H9 (cell line): ENCODE results near the gene CCDC122. TPM values are rescaled to one million over a fixed set of nuclear protein-coding genes. Genes with fewer than 3 reads are reported as not detected.

Experiments used
- DNase-seq: peaks from one replicate; pipeline ENCODE4 v3.0.0-alpha.2; 2017
- H2AFZ ChIP-seq: one replicate; pipeline ENCODE4 v1.6.1; 2013; ENCODE audit warnings: mild to moderate bottlenecking, low read length, control low read depth, moderate library complexity
- H2AK5ac ChIP-seq: 2 replicates; pipeline ENCODE4 v1.6.1; 2013; ENCODE audit warnings: low read length, control low read depth, mixed read lengths; ENCODE audit not compliant: insufficient read length
- H2BK120ac ChIP-seq: one replicate; pipeline ENCODE4 v1.6.1; 2013; ENCODE audit warnings: low read depth, mild to moderate bottlenecking, low read length, control low read depth, inconsistent platforms; ENCODE audit not compliant: poor library complexity, severe bottlenecking
- H2BK12ac ChIP-seq: 2 replicates; pipeline ENCODE4 v1.6.1; 2013; ENCODE audit warnings: low read length, control low read depth, mixed read lengths, low read depth; ENCODE audit not compliant: insufficient read length
- H2BK15ac ChIP-seq: 2 replicates; pipeline ENCODE4 v1.6.1; 2013; ENCODE audit warnings: low read depth, low read length, control low read depth
- H2BK20ac ChIP-seq: one replicate; pipeline ENCODE4 v1.6.1; 2013; ENCODE audit warnings: low read depth, mild to moderate bottlenecking, low read length, control low read depth, inconsistent platforms; ENCODE audit not compliant: poor library complexity, severe bottlenecking
- H2BK5ac ChIP-seq: 2 replicates; pipeline ENCODE4 v1.6.1; 2013; ENCODE audit warnings: low read length, control low read depth, mixed read lengths; ENCODE audit not compliant: insufficient read length
- H3K14ac ChIP-seq: 2 replicates; pipeline ENCODE4 v1.6.1; 2013; ENCODE audit warnings: low read length, control low read depth; ENCODE audit not compliant: insufficient read depth
- H3K18ac ChIP-seq: 2 replicates; pipeline ENCODE4 v1.6.1; 2013; ENCODE audit warnings: low read depth, mild to moderate bottlenecking, mixed read lengths, low read length, control low read depth; ENCODE audit not compliant: insufficient read length
- H3K23ac ChIP-seq: 2 replicates; pipeline ENCODE4 v1.6.1; 2013; ENCODE audit warnings: low read length, control low read depth, mixed read lengths, low read depth; ENCODE audit not compliant: insufficient read length
- H3K23me2 ChIP-seq: 2 replicates; pipeline ENCODE4 v1.6.1; 2013; ENCODE audit warnings: low read depth, mild to moderate bottlenecking, mixed read lengths, low read length, control low read depth; ENCODE audit not compliant: insufficient read length, poor library complexity, severe bottlenecking
- H3K27ac ChIP-seq: 2 replicates; pipeline ENCODE4 v1.5.1; 2013; ENCODE audit warnings: low read length, control low read depth, mixed read lengths, low read depth; ENCODE audit not compliant: insufficient read length
- H3K27me3 ChIP-seq: 2 replicates; pipeline ENCODE4 v1.6.1; 2013; ENCODE audit warnings: low read length, control low read depth, inconsistent platforms; ENCODE audit not compliant: insufficient read depth
- H3K4ac ChIP-seq: 2 replicates; pipeline ENCODE4 v1.6.1; 2013; ENCODE audit warnings: low read depth, mild to moderate bottlenecking, control low read depth, inconsistent platforms, low read length, moderate library complexity
- H3K4me1 ChIP-seq: 2 replicates; pipeline ENCODE4 v1.6.1; 2013; ENCODE audit warnings: low read length, control low read depth, inconsistent platforms; ENCODE audit not compliant: insufficient read depth
- H3K4me2 ChIP-seq: 2 replicates; pipeline ENCODE4 v1.6.1; 2013; ENCODE audit warnings: low read length, control low read depth, mixed read lengths; ENCODE audit not compliant: insufficient read length, insufficient read depth
- H3K56ac ChIP-seq: 2 replicates; pipeline ENCODE4 v1.6.1; 2013; ENCODE audit warnings: low read depth, mild to moderate bottlenecking, mixed read lengths, low read length, control low read depth; ENCODE audit not compliant: insufficient read length
- H3K79me1 ChIP-seq: 2 replicates; pipeline ENCODE4 v1.6.1; 2013; ENCODE audit warnings: low read depth, mild to moderate bottlenecking, moderate library complexity, low read length, control low read depth, inconsistent platforms; ENCODE audit not compliant: insufficient read depth, poor library complexity, severe bottlenecking
- H3K79me2 ChIP-seq: 2 replicates; pipeline ENCODE4 v1.6.1; 2013; ENCODE audit warnings: low read length, control low read depth, inconsistent platforms; ENCODE audit not compliant: insufficient read depth
- H3K9ac ChIP-seq: 2 replicates; pipeline ENCODE4 v1.6.1; 2013; ENCODE audit warnings: low read length, control low read depth, mixed read lengths; ENCODE audit not compliant: insufficient read length; ENCODE audit errors: extremely low read depth
- H3K9me3 ChIP-seq: one replicate; pipeline ENCODE4 v1.6.1; 2013; ENCODE audit warnings: low read depth, low read length, inconsistent platforms; ENCODE audit not compliant: control insufficient read depth
- H3T11ph ChIP-seq: one replicate; pipeline ENCODE4 v1.6.1; 2013; ENCODE audit warnings: mild to moderate bottlenecking, low read length, control low read depth, inconsistent platforms
- H4K20me1 ChIP-seq: one replicate; pipeline ENCODE4 v1.6.1; 2013; ENCODE audit not compliant: control insufficient read depth, insufficient read length, insufficient read depth
- H4K5ac ChIP-seq: 2 replicates; pipeline ENCODE4 v1.6.1; 2013; ENCODE audit warnings: low read depth, mild to moderate bottlenecking, mixed read lengths, low read length, control low read depth; ENCODE audit not compliant: insufficient read length
- H4K8ac ChIP-seq: replicated peaks from 2 replicates; pipeline ENCODE4 v1.6.1; 2013; ENCODE audit warnings: low read length, control low read depth, mixed read lengths, low read depth; ENCODE audit not compliant: insufficient read length
- H4K91ac ChIP-seq: 2 replicates; pipeline ENCODE4 v1.6.1; 2013; ENCODE audit warnings: low read depth, mild to moderate bottlenecking, moderate library complexity, mixed read lengths, low read length, control low read depth; ENCODE audit not compliant: insufficient read length
- H3K27ac Mint-ChIP-seq, 3 experiments: 2 replicates in 2 of 3; 3 replicates in 1 of 3; pipeline ENCODE4 v1.8.0; 2020 to 2021; ENCODE audit warnings: mixed read lengths in 3 of 3, mild to moderate bottlenecking in 1 of 3, moderate library complexity in 1 of 3
- H3K27me3 Mint-ChIP-seq: 2 replicates; pipeline ENCODE4 v1.8.0; 2021; ENCODE audit warnings: low read depth, mild to moderate bottlenecking, moderate library complexity, mixed read lengths
- H3K36me3 Mint-ChIP-seq, 3 experiments: 2 replicates in 2 of 3; 3 replicates in 1 of 3; pipeline ENCODE4 v1.8.0; 2020 to 2021; ENCODE audit warnings: low read depth in 3 of 3, mixed read lengths in 3 of 3; ENCODE audit not compliant: insufficient read depth in 1 of 3
- H3K4me1 Mint-ChIP-seq, 2 experiments: 2 replicates each; pipeline ENCODE4 v1.8.0; 2020; ENCODE audit warnings: mixed read lengths in 2 of 2
- H3K4me3 Mint-ChIP-seq, 2 experiments: 2 replicates in 1 of 2; 3 replicates in 1 of 2; pipeline ENCODE4 v1.8.0; 2020 to 2021; ENCODE audit warnings: mild to moderate bottlenecking in 2 of 2, mixed read lengths in 2 of 2, moderate library complexity in 1 of 2
- H3K9me3 Mint-ChIP-seq, 2 experiments: 2 replicates in 1 of 2; 3 replicates in 1 of 2; pipeline ENCODE4 v1.8.0; 2020; ENCODE audit warnings: mild to moderate bottlenecking in 2 of 2, mixed read lengths in 2 of 2, moderate library complexity in 1 of 2
- WGBS: extraction: QIAGEN DNeasy Blood & Tissue Kit; methylation state at CpG from one replicate; pipeline ENCODE4 v1.1.7; 2013; ENCODE audit warnings: missing lambda C conversion rate, low lambda C conversion rate, mixed read lengths; ENCODE audit not compliant: insufficient read length; ENCODE audit errors: extremely low coverage; 5-methylcytosine and 5-hydroxymethylcytosine counted together
- total RNA-seq: library from RNA; stranded (reverse); gene quantifications from 2 replicates; pipeline ENCODE4 v1.2.1, GENCODE V29; 2021
- TF ChIP-seq, protein P1 (sequence below): fragments of 200-600 bp; sonication (generic); conservative IDR thresholded peaks from 3 replicates; pipeline ENCODE4 v1.8.0; 2021; ENCODE audit warnings: antibody characterized with exemption, mild to moderate bottlenecking

Gene CCDC122
- total RNA-seq, 1 experiment from 2014 or later: 5.6 TPM

DNA sequence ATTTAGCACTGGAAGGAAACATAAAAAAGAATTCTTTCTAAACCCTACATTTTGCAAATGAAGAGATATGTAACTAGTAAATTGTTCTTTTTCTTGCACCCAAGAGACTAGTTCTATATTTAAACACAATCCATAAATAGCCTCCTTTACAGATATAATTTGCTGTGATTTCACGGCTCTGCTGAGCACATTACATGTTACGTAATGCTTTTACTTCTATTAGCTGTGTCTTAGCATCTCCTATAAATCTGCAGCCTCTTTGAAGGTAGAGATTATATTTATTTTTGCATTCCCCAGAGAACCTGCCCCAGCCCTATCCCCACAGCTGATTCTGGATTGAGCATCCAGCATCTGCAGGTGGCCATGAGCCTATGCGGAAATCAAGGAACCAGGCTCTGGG, 32.3 kb upstream of the CCDC122 start:
- no peak overlapping the region for H2AK5ac ChIP-seq
- no peak overlapping the region for H3K9ac ChIP-seq
- H3K79me1 ChIP-seq: no peaks in the 10 kb centered on the region
- no peaks in the 10 kb centered on the region for H3K9me3 ChIP-seq
- Mint-ChIP-seq H3K4me1 (peaks cover 0 to 3% of the 10 kb centered on the region in 2 experiments; a peak in 2 of 4 replicates), H3K4me3 (no peak overlapping the region), H3K9me3 (no peaks in the 10 kb centered on the region), H3K27me3 (no peaks in the 10 kb centered on the region; the same call in 1 of the 2 replicates), H3K27ac (no peak overlapping the region), H3K36me3 (no peaks in the 10 kb centered on the region)
- DNase-seq: no peak
- WGBS: no CpG with 5 or more reads among the region's 3 CpGs
- H3K27me3 ChIP-seq: no peaks in the 10 kb centered on the region; the same call in 1 of the 2 replicates
- H3K27ac ChIP-seq: no peak overlapping the region
- no peak overlapping the region for H3T11ph ChIP-seq
- no peak overlapping the region for H2BK5ac ChIP-seq
- H3K23ac ChIP-seq: no peak overlapping the region
- no peaks in the 10 kb centered on the region for H3K4me1 ChIP-seq
- H2AFZ ChIP-seq: no peak overlapping the region
- TF ChIP-seq, protein P1, sequence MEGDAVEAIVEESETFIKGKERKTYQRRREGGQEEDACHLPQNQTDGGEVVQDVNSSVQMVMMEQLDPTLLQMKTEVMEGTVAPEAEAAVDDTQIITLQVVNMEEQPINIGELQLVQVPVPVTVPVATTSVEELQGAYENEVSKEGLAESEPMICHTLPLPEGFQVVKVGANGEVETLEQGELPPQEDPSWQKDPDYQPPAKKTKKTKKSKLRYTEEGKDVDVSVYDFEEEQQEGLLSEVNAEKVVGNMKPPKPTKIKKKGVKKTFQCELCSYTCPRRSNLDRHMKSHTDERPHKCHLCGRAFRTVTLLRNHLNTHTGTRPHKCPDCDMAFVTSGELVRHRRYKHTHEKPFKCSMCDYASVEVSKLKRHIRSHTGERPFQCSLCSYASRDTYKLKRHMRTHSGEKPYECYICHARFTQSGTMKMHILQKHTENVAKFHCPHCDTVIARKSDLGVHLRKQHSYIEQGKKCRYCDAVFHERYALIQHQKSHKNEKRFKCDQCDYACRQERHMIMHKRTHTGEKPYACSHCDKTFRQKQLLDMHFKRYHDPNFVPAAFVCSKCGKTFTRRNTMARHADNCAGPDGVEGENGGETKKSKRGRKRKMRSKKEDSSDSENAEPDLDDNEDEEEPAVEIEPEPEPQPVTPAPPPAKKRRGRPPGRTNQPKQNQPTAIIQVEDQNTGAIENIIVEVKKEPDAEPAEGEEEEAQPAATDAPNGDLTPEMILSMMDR: no peak
- no peak overlapping the region for H3K4me2 ChIP-seq
- H3K14ac ChIP-seq: no peak overlapping the region
- H2BK15ac ChIP-seq: no peak overlapping the region
- H4K20me1 ChIP-seq: no peaks in the 10 kb centered on the region
- no peak overlapping the region for H2BK20ac ChIP-seq
- no peak overlapping the region for H4K91ac ChIP-seq
- no peaks in the 10 kb centered on the region for H3K23me2 ChIP-seq
- H3K18ac ChIP-seq: no peak overlapping the region
- H4K5ac ChIP-seq: no peak overlapping the region
- no peak overlapping the region for H3K4ac ChIP-seq
- H2BK12ac ChIP-seq: no peak overlapping the region
- no peak overlapping the region for H4K8ac ChIP-seq
- H3K56ac ChIP-seq: no peak overlapping the region
- H2BK120ac ChIP-seq: no peak overlapping the region
- H3K79me2 ChIP-seq: no peaks in the 10 kb centered on the region
